Hepatic stellate cell (primary cell): ENCODE results near the gene CAMK2A.
A peak's percentile ranks its signal among the peaks of the same experiment; 100 is the strongest.
"Not testable (repeated sequence)": the region's sequence is repeated elsewhere in the genome, so short reads cannot be mapped to it uniquely, and the experiment has no call there.

Experiments
- DNase-seq: peaks from one replicate; pipeline ENCODE4 v3.0.0; 2011; ENCODE audit warnings: low spot score

The CAMK2A gene

DNA sequence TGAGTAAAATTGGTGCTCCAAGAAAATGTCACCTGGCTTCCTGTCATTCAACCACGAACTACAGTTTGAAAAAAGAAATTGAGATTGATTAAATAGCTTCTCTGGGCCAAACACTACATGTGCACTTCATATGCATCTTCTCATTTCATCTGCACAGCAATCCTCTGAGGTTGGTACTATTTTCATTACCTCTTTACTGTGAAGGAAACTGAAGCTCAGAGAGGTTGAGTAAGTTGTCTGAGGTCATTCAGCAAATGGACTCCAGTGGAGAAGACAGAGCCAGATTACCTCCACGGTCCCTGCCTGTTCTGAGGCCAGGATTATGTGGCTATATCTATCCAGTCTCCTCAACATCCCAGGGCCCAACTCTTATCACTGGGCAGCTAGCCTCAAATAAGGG is 53.3 kb downstream of the CAMK2A start:
- no peak for DNase-seq

DNA sequence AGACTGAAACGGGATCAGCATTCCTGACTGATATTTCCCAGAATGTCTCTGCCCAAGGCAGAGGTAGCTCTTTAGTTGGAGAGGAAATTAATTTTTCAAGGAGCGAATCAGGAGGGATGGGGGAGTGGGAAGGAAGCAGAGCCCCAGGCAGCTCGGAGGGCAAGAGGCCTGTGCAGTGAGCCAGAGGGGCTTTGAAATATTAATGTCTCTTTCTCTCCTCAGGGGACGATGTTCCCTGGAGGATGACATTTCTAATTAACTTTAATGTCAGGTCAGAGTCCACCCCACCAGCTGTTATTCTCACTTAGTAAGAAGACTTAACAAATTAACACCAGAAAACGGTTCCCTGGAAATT is 54.1 kb downstream of the CAMK2A start:
- no peak for DNase-seq

DNA sequence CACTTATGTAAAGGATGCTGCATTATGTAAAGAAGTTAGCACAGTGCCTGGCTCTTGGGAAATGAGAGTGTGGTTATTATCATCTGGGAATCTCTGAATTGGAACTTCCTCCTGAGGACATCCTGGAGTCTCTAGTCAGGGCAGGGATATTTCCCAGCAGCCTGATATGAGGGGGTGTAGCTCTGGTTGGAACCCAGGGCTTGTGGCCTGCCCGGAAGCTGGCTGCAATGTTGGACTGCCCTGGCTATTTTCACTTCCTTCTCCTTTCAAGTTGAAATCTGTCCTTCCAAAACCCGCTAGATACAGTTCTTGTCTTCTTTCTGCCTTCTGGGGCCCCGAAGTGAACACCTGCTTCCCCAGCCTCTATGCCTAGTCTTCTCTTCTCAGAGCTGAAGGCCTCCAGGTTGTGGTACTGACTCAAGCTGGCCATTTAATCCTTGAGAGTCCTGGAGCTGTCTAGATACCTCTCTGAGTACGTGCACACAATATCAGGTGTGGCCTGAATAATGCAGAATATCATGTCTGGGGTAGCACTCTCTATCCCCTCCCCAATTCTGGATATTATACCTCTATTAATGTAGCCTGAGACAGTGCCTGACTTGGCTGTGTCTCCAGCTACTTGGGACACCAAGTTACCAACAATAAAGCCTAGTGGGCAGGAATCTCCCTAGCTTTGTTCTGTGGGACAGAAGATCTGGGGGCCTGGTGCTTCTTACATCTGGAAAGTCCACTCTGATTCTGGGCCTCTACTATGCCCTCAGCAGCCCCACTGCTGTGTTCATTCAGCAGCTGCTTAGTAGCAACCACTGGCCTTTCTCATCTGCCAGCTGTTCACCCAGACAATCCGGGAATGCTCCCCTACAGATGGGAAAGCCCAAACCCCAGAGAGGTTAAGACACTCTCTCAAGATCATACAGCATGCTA is 54.7 kb downstream of the CAMK2A start:
- DNase-seq, result no peak

DNA sequence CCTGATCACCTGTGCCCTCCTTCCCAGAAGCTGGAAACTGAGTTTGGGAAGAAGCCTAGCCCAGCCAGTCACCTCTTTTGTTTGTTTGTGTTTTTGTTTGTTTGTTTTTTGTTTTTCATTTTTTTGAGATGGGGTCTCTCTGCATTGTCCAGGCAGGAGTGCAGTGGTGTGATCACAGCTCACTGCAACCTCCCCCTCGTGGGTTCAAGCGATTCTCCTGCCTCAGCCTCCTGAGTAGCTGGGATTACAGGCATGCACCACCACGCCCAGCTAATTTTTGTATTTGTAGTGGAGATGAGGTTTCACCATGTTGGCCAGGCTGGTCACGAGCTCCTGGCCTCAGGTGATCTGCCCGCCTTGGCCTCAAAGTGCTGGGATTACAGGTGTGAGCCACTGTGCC is 55.9 kb downstream of the CAMK2A start:
- DNase-seq, result not testable (repeated sequence)

DNA sequence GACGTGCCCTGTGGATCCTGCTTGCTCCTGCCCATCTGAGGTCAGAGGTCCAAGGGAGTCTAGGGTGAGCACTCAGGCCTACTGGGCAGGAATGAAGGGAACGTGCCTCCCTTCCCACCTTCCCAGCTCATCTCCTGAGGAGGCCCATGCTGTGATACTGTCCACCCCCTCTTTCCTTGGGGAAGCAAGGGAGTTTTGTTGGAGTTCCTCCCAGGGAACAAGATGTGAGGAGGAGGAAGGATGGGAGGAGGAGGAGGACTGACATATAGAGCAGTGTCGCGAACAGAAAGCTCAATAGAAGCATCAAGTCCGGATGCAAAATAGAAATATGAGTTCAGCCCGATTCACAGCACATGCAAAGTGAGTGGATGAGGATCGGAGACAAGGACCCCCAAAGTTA is 58.7 kb downstream of the CAMK2A start:
- DNase-seq, result no peak

DNA sequence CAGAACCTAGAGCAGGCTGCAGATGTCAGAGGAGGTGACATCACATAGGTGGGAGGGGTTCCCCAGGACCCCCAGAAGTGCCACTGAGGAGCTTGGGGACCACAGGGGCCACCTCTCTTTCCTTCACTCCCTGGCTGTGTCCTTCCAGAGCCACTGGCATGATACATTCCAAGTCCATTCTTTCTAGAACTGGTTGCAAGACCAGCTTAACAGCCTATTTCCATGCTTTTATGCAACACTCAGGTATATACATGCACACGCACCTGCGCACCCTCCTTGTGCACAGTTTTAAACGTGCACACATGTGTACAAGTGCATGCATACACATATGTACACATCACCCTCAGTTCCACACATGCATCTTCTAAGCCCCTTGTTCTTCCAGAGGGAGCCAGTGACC is 60.0 kb downstream of the CAMK2A start:
- no peak for DNase-seq

DNA sequence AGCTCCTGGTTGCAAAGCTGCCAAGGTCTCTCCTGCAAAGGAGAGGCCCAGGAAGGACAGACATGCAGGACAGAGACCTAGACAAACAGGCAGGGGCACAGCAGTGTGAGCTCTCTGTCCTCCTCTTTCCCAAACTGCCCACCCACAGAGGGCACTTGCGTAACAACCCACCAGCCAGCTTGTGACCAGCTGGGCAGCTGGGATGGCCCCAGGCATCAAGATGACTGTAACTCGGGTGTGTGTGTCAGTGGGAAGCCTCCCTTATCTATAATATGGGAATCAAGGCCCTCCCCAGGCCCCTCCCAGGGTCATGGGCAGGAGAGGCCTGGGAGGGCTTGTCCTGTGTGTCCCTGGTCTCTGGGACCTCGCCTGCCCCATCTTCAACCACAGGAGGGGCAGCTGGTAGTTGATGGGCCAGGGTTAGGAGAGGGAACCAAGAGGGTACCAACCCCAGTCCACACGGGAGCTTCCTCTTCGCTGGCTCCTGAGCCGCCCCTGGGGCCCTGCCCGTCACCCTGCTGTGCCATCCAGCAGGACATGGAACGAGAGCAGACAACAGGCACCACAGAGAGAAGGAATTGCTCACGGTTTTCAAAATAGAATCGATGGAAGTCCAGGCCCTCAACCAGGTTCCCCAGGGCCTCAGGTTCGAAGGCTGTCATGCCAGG is 61.8 kb downstream of the CAMK2A start:
- no peak for DNase-seq

DNA sequence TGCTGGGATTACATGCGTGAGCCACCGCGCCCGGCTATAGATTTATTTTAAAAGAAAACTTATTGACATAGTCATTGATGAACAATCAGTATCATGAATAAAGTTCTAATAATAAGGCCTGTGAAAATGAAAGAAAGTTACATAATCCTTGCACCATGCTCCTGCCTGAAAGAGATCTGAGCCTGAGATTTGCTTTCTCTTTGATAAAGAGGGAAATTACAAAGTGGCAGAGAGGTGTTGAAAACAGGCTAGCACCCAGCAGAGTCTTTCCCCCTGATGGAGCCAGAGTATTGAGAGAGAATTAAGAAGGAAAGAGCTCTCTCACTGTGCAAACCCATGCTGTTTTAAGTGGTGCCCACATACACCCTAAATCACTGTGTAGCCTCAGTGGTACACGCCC is 62.5 kb downstream of the CAMK2A start:
- DNase-seq, result no peak

DNA sequence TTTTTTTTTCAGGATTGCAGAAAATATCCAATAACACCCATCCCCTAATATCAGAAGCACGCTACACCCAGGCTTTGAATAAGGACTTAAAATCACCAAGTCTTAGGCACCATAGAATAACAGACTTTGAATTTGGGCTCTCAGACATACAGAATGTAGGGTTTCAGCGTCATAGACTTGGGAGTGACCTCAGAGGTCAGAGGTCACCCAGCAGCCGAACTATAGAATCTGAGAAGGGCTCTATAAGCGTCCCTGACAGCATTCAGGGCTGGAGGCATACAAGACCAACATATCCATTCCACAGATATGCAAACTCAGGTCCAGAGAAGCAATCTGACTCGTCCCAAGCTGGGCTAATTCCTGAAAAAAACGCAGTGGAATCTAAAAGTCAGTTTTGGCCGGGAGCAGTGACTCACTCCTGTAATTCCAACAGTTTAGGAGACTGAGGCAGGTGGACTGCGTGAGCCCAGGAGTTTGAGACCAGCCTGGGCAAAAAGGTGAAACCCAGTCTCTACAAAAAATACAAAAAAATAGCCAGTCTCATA is 65.0 kb downstream of the CAMK2A start:
- DNase-seq, result peak; percentile 54

DNA sequence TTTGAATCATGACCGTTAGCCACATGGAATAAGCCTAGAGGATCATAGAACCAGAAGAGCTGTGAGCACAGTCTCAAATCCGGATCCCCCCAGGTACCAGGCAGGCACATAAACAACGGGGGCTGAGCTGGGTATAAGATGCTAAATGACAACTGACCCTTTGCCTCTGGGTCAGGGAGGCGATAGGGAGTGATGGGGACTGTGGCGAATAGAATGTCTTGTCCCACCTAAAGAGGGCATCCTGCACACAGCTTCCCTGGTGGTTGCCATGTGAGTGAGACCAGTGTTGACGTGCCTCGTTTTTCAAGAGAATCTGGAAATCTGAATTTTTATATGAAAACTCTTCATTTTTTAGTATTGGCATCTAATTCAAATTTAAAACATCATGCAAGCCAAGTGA is 66.1 kb downstream of the CAMK2A start:
- DNase-seq, result no peak

DNA sequence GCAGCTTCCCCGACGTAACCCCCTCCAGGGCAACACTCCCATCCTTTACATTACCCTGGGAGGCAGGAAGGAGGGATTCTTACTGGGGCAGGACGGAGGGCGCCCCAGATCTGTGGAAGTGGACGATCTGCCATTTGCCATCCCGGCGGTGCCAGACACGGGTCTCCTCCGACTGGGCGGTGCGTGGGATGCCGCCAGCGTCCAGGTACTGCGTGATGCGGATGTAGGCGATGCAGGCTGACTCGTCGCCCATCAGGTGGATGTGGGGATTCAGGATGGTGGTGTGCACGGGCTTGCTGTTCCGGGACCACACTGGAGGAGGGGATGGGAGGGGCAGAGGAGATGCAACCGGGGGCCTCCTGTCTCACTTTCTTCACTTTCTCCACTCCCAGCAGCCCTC is 66.7 kb downstream of the CAMK2A start:
- DNase-seq, result no peak

DNA sequence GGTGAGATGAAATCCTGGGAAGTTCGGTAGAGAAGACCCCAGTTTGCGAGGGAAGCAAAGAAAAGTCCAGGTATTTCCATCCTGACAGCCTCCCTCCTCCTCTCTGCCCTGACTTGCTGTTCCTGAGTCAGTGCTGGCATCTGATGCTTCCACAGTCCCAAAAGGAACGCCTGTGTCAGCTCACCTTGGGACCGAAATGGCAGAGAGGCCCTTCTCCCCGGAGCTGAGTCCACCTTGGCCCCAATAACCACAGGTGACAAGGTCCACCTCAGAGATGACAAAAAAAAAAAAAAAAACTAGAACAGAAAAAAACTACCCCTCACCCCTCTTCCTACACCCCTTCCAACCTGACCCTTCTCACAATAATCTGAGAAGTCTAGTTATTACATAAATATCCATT is 68.1 kb downstream of the CAMK2A start:
- no peak for DNase-seq

DNA sequence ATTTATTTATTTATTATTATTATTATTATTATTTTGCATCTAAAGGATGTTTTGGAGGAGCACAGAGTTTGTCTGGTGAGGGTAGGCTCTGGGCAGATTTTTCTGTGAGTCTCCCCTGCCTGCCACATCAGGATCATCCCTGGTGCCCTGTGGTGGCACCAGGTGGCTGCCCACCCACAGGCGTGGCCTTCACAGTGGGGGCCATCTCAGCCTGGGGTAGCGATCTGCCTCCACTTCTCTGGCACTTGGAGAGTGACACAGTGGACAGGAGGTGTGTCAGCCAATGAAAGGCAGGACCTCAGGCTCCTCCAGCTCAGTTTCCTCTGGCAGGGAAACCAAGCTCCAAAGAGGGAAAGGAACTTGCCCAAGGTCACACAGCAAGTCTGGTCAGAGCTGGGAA is 69.7 kb downstream of the CAMK2A start:
- DNase-seq, result no peak

DNA sequence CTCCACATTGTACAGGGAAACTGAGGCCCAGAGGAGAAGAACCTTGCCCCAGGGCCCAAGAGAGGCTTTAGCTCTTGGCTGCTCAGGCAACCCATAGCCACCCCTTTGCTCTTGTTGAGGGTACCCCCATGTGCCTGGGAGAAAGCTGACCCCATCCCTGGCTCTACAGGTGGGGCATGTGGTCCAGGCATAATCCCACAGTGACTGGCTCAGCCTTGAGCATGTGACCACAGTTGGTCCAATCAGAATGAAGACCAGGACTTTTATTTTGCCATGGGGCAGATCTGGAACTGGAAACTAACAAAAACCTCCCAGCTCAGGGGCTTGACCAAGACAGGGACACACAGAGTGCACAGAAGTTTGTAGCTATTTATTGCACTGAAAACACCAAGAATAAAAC is 70.4 kb downstream of the CAMK2A start:
- peak; percentile 59 for DNase-seq

DNA sequence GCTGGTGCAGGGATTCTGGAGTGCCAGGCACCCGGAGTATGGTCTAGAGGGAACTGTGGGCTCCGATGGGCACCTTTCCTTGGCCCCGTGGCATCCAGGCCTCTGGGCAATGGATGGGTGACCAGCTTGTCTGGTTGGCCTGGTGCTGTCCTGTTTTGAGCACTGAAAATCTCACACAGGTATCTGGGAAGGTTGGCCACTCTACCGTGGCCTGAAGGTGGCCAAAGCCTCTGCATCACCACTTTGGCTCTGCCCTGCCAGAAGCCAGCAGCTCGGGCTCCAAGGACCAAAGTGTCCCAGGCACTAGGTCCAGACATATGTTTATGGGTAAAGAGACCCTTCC is 70.9 kb downstream of the CAMK2A start:
- no peak for DNase-seq

DNA sequence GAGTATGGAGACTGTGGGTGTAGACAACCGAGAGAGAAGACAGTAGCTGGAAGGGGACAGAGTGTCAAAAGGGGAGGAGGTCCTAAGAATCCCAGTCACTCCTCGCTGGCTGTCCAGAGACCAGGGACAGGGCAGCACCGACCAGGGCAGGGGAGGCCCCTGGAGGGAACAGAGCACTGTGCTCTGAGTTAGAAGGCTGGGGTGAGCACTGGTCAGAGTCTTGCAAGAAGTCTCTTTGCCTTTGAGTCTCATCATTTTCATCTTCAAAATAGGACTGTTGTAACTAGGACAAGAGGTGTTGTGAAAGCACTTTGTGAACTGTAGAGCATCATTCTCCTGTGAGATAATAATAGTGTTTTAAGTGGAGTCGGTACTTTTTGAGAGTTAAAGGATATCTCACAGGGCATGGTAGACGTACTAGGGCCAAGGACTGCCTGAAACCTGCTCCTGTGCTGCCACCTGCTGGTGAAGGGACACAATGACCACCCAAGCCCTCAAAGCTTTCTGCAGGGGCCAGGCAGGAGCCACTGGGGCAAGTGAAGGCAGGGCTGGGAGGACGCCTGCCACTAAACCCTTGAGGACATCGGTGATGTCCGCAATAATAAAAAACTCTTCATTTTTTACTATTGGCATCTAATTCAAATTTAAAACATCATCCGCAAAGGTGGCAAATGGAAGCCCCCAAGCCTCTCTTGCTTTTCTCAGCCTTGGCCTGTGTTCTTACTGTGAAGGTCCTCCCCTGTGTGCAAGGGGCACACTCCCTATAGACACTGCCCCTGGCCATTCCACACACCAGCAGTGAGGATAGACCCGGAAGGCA is 71.5 kb downstream of the CAMK2A start:
- DNase-seq, result peak; percentile 90

DNA sequence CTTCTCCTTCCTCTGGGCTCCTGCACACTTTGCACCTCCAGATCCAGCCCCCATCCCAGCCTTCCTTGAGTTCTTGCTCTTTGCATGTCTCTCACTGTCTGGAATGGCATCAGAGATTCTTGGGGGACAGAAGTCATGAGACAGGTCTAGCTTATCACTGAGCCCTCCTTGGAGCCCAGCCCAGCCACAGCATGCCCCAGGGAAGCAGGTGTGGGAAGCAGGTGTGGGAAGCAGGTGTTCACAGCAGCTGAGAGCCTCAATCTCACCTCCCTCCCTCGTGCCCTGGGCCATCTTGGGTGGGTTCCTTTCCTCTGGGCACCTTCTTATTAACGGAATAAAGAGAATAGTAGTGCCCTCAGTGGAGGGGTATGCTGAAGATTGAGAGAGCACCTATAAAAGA is 72.5 kb downstream of the CAMK2A start:
- DNase-seq, result no peak

DNA sequence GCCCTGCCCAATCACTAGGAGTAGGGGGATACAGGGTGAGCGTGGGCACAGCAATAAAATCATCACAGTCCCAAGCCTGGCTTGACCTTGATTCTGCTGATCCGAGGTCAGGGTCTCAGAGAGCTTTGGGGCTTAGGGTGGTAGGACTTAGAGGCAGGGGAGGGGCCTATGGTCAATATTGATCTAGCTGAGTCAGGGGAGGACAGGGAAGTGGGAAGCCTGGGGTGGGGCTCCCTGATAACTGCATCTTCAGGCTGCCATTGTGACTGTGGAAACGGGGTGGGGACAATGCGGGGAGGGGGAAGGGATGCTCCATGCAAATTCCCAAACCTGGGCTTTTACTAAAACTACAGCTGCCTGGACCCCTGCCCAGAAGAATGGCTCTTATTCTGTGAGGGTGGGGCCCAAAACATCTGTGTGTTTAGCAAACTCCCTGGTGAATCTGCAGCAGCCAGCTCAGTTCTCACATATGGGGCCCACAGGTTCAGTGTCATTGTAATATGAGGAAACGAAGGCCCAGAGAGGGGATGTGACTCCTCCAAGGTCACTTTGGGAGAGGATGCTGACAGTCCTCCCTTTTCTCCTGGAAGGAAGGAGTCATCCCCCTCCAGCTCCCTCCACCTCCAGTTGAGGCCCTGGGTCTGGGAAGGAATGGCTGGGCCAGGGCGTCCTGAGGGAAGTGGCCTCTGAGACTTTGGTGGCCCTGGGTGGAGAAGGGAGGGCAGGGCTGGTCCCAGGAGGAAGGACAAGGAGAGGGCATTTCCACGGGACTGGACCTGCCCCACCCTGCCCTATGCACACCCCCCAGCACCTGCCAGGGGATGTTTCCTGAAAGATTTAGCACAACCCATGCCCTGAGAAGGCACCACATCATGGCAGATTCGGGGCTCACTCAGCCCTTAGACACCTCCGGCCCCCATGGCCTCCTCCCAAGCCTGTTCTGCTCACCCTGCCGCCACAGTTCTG is 73.3 kb downstream of the CAMK2A start:
- DNase-seq, result no peak

DNA sequence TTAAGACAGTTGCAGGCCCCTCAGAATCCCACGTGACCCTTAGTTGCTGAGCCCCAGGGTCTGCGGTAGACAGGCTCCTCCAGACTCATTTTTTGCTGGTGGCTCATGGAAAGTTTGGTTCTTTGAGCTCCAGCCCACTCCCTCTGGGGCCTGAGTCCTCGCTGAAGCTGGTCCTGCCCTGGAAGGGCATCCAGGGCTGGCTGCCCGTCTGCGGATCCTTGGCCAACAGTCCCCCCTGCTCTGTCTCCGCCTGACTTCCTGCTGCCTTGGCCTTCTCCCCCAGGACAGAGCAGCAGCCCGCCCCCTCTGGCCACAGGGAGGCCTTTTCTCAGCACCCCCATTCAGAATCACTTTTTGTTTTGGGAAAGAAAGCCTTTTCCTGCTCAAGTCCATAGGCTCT is 75.3 kb downstream of the CAMK2A start:
- peak; percentile 68 for DNase-seq

DNA sequence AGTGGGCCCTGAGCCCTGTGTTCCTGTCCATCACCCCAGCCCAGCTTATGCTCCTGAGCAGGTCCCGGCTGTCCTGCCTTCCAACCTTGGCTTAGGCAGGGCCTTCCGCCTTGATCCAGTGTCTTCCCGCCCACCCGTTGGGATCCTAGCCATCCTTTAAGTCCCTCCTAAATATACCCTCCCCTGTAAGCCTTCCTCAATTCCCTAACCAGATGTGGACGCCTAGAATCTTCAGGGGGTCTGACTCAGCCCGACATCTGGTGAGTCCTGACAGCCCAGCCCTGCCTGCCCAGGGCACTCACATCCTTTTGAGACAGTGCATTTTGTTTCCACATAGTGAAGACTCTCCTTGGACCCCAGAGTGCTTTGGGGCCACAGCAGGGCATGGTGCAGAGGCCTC is 76.0 kb downstream of the CAMK2A start:
- no peak for DNase-seq
